ENCODE results near the gene RAB23. TPM values are rescaled to one million over a fixed set of nuclear protein-coding genes. Genes with fewer than 3 reads are reported as not detected.

The RAB23 gene
- total and polyA plus RNA-seq, 2 donors (not counting 3 experiments of a cell fraction or from before 2014, with no cell fraction given) = 3.4 to 9.4 TPM

GRCh38 chr6:57142178-57142525 is 80.0 kb downstream of the RAB23 start:
- H3K36me3 ChIP-seq (ENCODE audit: control insufficient read depth in 2 of 2, extremely low read depth in 1 of 2, insufficient read depth in 2 of 2, low read length in 2 of 2) = peaks cover 0 to 2% of the 10 kb centered on the region in 2 experiments
- no peak overlapping the region for H3K4me3 ChIP-seq (replicated peaks in 1 of 3; ENCODE audit: insufficient read depth in 1 of 3, low read depth in 1 of 3, low read length in 3 of 3)
- H3K4me1 ChIP-seq (ENCODE audit: control insufficient read depth, extremely low read depth, insufficient read depth, low read length) = no peaks in the 10 kb centered on the region
- TF ChIP-seq FOS (IDR thresholded peaks at IDR 0.05; ENCODE audit: borderline replicate concordance, insufficient read depth, low read length) (no peak), CTCF (IDR thresholded peaks at IDR 0.05; ENCODE audit: extremely low read depth in 1 of 2, insufficient read depth in 1 of 2, low read depth in 1 of 2, low read length in 2 of 2) (no peak), MYC (IDR thresholded peaks at IDR 0.05; ENCODE audit: low read depth, low read length) (no peak), MAX (IDR thresholded peaks at IDR 0.05; ENCODE audit: insufficient read depth, insufficient read length) (no peak), GATA2 (IDR thresholded peaks at IDR 0.05; ENCODE audit: insufficient read depth, insufficient read length, low read depth, low read length) (no peak), POLR2A (IDR thresholded peaks at IDR 0.05; ENCODE audit: low read depth, low read length) (no peak), POLR2AphosphoS5 (IDR thresholded peaks at IDR 0.05; ENCODE audit: insufficient read depth, low read depth, low read length) (no peak), EZH2 (IDR thresholded peaks at IDR 0.05; ENCODE audit: borderline replicate concordance, low read depth, low read length, severe bottlenecking) (no peak), JUN (IDR thresholded peaks at IDR 0.05; ENCODE audit: borderline replicate concordance, insufficient read depth, insufficient read length, low read depth) (no peak)
- H3K9me1 ChIP-seq (replicated peaks; ENCODE audit: control insufficient read depth, extremely low read depth, insufficient read depth, low read length) = no peaks in the 10 kb centered on the region
- DNase-seq (ENCODE audit: low read depth, low spot score) (no peak), FAIRE-seq (no peak)
- H2AFZ ChIP-seq (ENCODE audit: low read depth, low read length) = no peak overlapping the region
- no peaks in the 10 kb centered on the region for H4K20me1 ChIP-seq (replicated peaks; ENCODE audit: control insufficient read depth, extremely low read depth, insufficient read depth, low read length)
- dilution Hi-C loops (cut with MboI; ENCODE audit: extremely low pct_ligation_motif_present, low sequenced_read_pairs) (no loop called here), intact Hi-C loops (cut with micrococcal nuclease) (no loop called here)
- H3K27ac ChIP-seq (ENCODE audit: insufficient read depth, low read depth, low read length) = no peak overlapping the region
- POLR2A ChIA-PET = interaction anchor here (0.6 kb wide), 1 partner anchor 48 kb away, joined by 3 read pairs; no protein-coding TSS in a partner anchor
- H3K9me3 ChIP-seq (replicated peaks; ENCODE audit: control insufficient read depth, insufficient read depth, low read length) = no peaks in the 10 kb centered on the region
- no TSS peak for BruUV-seq (replicated peaks)
- no peak overlapping the region for H3K4me2 ChIP-seq (ENCODE audit: insufficient read depth, low read length)
- no peak overlapping the region for H3K9ac ChIP-seq (replicated peaks; ENCODE audit: extremely low read depth, insufficient read depth, low read length)
- no peaks in the 10 kb centered on the region for H3K27me3 ChIP-seq (ENCODE audit: control insufficient read depth in 2 of 2, insufficient read depth in 2 of 2, low read length in 2 of 2)
- no peaks in the 10 kb centered on the region for H3K79me2 ChIP-seq (ENCODE audit: control insufficient read depth, insufficient read depth, low read length)
- CTCF ChIA-PET = no interaction called here
